Endodermal cell (in vitro differentiated cells): ENCODE results near the gene RPS4Y1. TPM values are rescaled to one million over a fixed set of nuclear protein-coding genes. Genes with fewer than 3 reads are reported as not detected.

Source experiments
- DNase-seq: peaks from one replicate; pipeline ENCODE4 v3.0.0-alpha.2; 2017
- H3K27ac ChIP-seq: 2 replicates; pipeline ENCODE4 v1.5.1; 2013; ENCODE audit warnings: mild to moderate bottlenecking, low read depth, low read length, moderate library complexity
- H3K27me3 ChIP-seq: 2 replicates; pipeline ENCODE4 v1.6.1; 2013; ENCODE audit warnings: mild to moderate bottlenecking, low read length, moderate library complexity; ENCODE audit not compliant: insufficient read depth, control insufficient read depth, poor library complexity, severe bottlenecking
- H3K36me3 ChIP-seq: 2 replicates; pipeline ENCODE4 v1.7.0; 2013; ENCODE audit warnings: mild to moderate bottlenecking, low read length, moderate library complexity; ENCODE audit not compliant: control insufficient read depth, insufficient read depth
- H3K4me1 ChIP-seq: one replicate; pipeline ENCODE4 v1.7.0; 2013; ENCODE audit warnings: low read length; ENCODE audit not compliant: control insufficient read depth, insufficient read depth
- H3K4me3 ChIP-seq: 2 replicates; pipeline ENCODE4 v1.5.1; 2013; ENCODE audit warnings: mild to moderate bottlenecking, low read length, moderate library complexity
- H3K9ac ChIP-seq: 2 replicates; pipeline ENCODE4 v1.6.1; 2013; ENCODE audit warnings: mild to moderate bottlenecking, low read length, moderate library complexity; ENCODE audit not compliant: poor library complexity, severe bottlenecking; ENCODE audit errors: extremely low read depth
- H3K9me3 ChIP-seq: 2 replicates; pipeline ENCODE4 v1.6.1; 2013; ENCODE audit warnings: mild to moderate bottlenecking, low read length, moderate library complexity; ENCODE audit not compliant: control insufficient read depth
- H3K27ac Mint-ChIP-seq: 2 replicates; pipeline ENCODE4 v1.8.0; 2020; ENCODE audit warnings: mixed read lengths
- H3K27me3 Mint-ChIP-seq: 2 replicates; pipeline ENCODE4 v1.8.0; 2021; ENCODE audit warnings: mild to moderate bottlenecking, mixed read lengths; ENCODE audit not compliant: insufficient read depth
- H3K36me3 Mint-ChIP-seq: 2 replicates; pipeline ENCODE4 v1.8.0; 2020; ENCODE audit warnings: low read depth, mixed read lengths
- H3K4me1 Mint-ChIP-seq: 2 replicates; pipeline ENCODE4 v1.8.0; 2020; ENCODE audit warnings: mixed read lengths
- H3K4me3 Mint-ChIP-seq: 2 replicates; pipeline ENCODE4 v1.8.0; 2020; ENCODE audit warnings: mild to moderate bottlenecking, moderate library complexity, mixed read lengths
- H3K9me3 Mint-ChIP-seq: 2 replicates; pipeline ENCODE4 v1.8.0; 2020; ENCODE audit warnings: mild to moderate bottlenecking, mixed read lengths
- CTCF ChIP-seq: fragments of 200-600 bp; sonication (generic); conservative IDR thresholded peaks from 2 replicates; pipeline ENCODE4 v1.5.0; 2021; ENCODE audit warnings: antibody characterized with exemption, mild to moderate bottlenecking
- WGBS, 2 experiments: methylation state at CpG; one replicate each; pipeline versions ENCODE4 v1.1.5 to v1.1.7; 2013; ENCODE audit warnings: missing lambda C conversion rate in 2 of 2, mixed read lengths in 1 of 2; ENCODE audit not compliant: insufficient coverage in 1 of 2, insufficient read length in 1 of 2; 5-methylcytosine and 5-hydroxymethylcytosine counted together
- total RNA-seq, 2 donors: library from RNA; stranded (reverse); fragmentation: NEBNext Ultra II Directional in 1 of 2; extraction: Animal tissue kit (Norgen Biotek cat#: 25700) in 1 of 2; gene quantifications; 2 replicates in 1 of 2; 3 replicates in 1 of 2; pipeline ENCODE4 v1.2.1, GENCODE V29; 2021

RPS4Y1 gene
- total RNA-seq, 2 donors from 2014 or later: 348 TPM; not detected in 1

GRCh38 chrY:2896050-2896449, 54.6 kb downstream of the RPS4Y1 start:
- Histone ChIP-seq H3K27ac (no peak overlapping the region), H3K9me3 (no peaks in the 10 kb centered on the region), H3K27me3 (no peaks in the 10 kb centered on the region), H3K4me3 (no peak overlapping the region), H3K4me1 (no peaks in the 10 kb centered on the region), H3K36me3 (no peaks in the 10 kb centered on the region), H3K9ac (no peak overlapping the region)
- no peak for TF ChIP-seq CTCF
- no peaks in the 10 kb centered on the region for H3K9me3 Mint-ChIP-seq
- no peak overlapping the region for H3K4me3 Mint-ChIP-seq
- H3K36me3 Mint-ChIP-seq: no peaks in the 10 kb centered on the region
- DNase-seq: no peak
- H3K27me3 Mint-ChIP-seq: no peaks in the 10 kb centered on the region
- 60 to 100% methylated on average over 1 of the region's 2 CpGs for WGBS, 2 experiments
- H3K4me1 Mint-ChIP-seq: no peaks in the 10 kb centered on the region
- no peak overlapping the region for H3K27ac Mint-ChIP-seq

DNA sequence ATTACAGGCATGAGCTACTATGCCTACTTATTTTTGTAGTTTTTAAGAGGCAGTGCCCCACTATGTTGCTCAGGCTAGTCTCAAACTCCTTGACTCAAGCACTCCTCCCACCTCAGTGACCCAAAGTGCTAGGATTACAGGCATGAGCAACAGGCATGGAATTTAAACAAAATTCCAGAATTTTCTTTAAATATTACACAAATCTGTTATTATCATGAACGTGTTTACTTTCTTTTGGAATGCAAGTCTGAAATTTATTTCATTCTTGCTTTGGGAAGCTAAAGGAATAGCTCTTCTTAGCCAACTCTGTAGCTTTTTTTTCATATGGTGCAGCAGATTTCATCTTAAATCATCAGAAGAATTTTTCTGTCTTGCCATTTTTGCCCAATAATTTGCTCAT, 66.0 kb downstream of the RPS4Y1 start:
- Mint-ChIP-seq H3K9me3 (no peaks in the 10 kb centered on the region), H3K4me3 (no peak overlapping the region), H3K4me1 (no peaks in the 10 kb centered on the region), H3K36me3 (no peaks in the 10 kb centered on the region), H3K27ac (no peak overlapping the region), H3K27me3 (no peaks in the 10 kb centered on the region)
- WGBS, 2 experiments: 100% methylated on average over 1 of the region's 1 CpG; no CpG with 5 or more reads in 1 of the 2 experiments
- no peak overlapping the region for H3K9ac ChIP-seq
- H3K27me3 ChIP-seq: no peaks in the 10 kb centered on the region
- no peak overlapping the region for H3K27ac ChIP-seq
- H3K36me3 ChIP-seq: no peaks in the 10 kb centered on the region
- no peak for DNase-seq
- H3K4me1 ChIP-seq: no peaks in the 10 kb centered on the region
- H3K4me3 ChIP-seq: no peak overlapping the region
- H3K9me3 ChIP-seq: peaks cover under 1% of the 10 kb centered on the region
- no peak for TF ChIP-seq CTCF

DNA sequence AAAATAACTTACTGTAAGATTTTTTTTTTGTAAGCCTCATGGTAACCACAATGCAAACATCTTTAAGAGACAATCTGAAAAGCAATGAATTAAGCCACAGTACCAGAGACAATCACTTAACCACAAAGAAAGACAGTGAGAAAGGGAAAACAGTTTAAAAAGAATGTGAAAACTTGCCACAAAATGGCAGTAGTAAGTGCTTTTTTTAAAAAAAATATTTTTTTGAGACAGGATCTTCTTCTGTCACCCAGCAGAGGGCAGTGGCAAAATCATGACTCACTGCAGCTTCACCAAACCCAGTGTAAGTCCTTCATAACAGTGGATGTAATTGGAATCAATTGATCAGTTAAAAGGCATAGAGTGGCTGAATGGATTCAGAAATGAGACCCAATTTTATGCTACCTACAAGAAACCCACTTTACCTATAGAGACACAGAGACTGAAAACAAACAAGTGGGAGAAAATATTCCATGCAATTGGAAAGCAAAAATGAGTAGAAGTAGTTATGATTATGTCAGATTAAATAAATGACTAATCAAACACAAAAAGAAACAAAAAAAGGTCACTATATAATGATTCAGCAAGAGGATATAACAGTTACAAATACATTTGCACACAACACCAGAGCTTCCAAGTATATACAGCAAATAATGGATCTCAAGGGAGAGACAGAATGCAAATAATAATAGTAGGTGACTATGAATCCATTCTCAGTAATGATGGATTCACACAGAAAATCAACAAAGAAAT, 71.8 kb downstream of the RPS4Y1 start:
- H3K4me1 ChIP-seq: no peaks in the 10 kb centered on the region
- Mint-ChIP-seq H3K36me3 (no peaks in the 10 kb centered on the region), H3K9me3 (no peaks in the 10 kb centered on the region), H3K4me3 (no peak overlapping the region), H3K27me3 (no peaks in the 10 kb centered on the region), H3K4me1 (no peaks in the 10 kb centered on the region), H3K27ac (no peak overlapping the region)
- no peaks in the 10 kb centered on the region for H3K27me3 ChIP-seq
- DNase-seq: no peak
- no peak overlapping the region for H3K4me3 ChIP-seq
- H3K9me3 ChIP-seq: no peaks in the 10 kb centered on the region
- no peak for TF ChIP-seq CTCF
- H3K9ac ChIP-seq: no peak overlapping the region
- H3K36me3 ChIP-seq: no peaks in the 10 kb centered on the region
- H3K27ac ChIP-seq: no peak overlapping the region

Other genes with a start within 250 kb of the RPS4Y1 start
- gene SRY, start 53.9 kb upstream of the RPS4Y1 start, total RNA-seq: 10 to 100 TPM in 1 of 2 donors, not detected in 1; 14.4 TPM
- gene ZFY, start 93.8 kb downstream of the RPS4Y1 start, total RNA-seq: 10 to 100 TPM in 1 of 2 donors, not detected in 1; 36.7 TPM